ENCODE data around the gene POLR3H.

POLR3H gene

DNA sequence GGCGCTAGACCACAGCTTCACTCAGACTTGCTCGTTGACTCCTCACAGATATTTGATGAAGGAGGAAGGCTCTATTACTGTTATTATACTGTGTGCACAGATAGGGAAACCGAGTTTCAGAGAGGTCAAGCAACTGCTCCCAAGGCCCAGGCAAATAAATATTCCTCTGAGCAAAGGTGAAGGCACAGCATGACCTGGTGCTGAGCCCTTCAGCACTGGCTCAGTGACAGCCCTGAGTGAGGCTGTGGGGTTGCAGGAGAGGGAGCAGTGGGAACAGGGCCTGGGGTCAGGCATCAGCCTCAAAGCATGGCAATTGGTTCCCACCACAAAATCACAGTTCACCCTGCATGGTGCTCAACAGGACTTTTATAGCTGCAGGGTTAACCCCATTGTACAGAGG, 7.1 kb downstream of the POLR3H start:
- no peak for DNase-seq (ENCODE audit: low read depth, low spot score)

DNA sequence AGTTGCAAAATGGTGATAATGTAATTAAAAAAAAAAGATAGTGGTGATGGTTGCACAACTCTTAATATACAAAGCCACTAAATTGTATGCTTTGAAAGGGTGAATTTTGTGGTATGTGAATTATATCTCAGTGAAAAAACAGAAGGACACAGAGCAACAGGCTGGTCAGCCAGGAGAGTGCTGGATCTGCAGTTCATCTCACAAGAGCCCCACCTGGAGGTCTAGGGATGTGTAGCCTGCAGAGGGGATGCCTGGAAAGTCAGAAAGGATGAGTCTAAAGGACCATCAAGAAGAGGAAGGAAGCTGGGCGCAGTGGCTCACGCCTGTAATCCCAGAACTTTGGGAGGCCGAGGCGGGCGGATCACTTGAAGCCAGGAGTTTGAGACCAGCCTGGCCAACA, 9.0 kb downstream of the POLR3H start:
- DNase-seq (ENCODE audit: low read depth, low spot score) = peak; percentile 35

DNA sequence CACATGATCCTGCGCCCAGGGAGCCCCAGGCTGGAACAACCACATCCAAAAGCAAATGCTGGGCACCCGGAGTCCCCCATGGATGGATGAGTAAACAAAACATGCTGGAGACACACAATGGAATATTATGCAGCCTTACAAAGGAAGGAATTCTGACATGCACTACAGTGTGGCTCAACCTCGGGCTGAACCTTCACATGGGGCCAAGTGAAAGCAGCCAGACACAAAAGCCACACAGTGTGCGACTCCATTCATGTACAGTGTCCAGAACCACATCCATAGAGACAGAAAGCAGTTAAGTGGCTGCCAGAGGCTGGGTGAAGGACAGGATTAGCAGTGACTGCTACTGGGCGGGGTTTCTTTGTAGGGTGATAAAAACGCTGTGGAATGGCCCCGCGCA, 10.1 kb downstream of the POLR3H start:
- peak; percentile 30 for DNase-seq (ENCODE audit: low read depth, low spot score)

DNA sequence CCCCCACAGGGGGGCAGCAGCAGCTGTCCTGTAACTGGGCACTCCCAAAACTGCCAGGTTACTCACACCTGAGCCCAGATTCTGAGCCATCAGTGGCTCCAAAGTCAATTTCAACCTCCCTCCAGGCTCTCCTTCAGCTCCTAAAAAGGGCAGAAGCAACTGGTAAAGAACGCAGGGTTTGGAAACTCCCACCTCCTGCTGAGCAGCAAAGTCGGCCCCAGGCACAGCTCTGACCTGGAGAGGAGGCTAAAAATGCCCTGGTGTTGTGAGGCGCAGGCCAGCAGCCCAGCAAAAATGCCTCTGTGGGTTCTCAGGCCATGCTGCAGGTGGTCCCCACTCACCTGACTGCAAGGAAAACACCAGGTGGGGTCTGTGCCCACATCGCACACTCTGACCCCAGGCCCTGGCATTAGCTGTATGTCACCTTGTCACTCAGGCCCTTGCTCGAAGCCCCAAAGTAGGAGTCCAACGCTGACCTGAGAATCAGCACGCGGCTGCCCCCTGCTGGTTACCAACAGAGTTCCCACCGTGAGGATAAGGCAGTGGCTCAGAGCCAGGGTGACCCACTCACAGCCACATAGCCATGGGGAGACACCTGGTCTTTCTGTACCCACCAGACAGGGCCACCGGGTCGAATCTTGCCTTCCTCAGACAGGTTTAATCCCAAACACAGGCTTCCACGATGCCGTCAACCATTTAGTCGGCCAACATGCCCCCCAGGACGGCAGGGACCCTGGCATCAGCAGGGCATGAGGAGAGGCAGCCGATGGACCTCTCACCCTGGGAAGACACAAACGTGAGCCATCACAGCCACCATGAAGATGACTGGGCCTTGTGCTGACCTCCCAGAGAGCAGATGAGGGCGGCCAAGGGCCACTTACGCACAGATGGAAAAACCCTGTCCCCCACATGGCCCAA, 11.1 kb downstream of the POLR3H start:
- DNase-seq (ENCODE audit: low read depth, low spot score) = peak; percentile 82

DNA sequence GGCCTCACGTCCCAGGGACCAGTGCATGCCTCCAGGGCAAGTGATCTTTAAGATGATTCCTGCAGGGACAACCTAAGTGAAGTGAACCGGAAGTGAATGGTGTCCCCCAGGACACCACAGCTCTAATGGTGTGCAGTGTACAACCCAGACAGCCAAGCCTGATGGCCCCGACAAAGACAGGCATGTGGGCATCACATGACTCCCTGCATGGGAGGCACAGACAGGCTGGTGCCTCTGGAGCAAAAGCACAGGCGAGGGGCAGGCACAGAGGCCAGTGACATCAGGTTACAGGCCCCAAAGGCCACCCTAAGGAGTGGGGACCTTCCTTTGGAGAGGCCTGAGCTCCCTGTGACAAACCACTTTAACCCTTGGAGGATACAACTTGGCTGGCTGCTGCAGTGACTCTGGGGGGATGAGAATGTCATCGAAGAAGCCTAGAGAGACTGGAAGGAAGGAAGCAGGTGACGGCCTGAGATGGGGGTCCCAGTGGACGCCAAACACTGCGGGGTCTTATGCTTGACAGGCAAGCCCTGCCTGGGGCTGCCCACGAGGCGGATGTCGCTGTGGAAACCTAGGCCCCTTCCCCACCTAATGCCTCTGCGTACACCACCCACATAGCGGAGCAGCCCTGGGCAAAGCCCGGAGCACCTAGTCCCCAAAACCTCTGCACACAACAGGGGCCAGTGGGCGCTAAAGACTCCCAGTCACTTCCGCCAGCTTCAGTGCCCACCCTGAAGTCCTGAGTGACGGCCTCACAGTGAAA, 12.4 kb downstream of the POLR3H start:
- DNase-seq (ENCODE audit: low read depth, low spot score) = no peak

- DNase-seq (ENCODE audit: low read depth, low spot score) = no peak
Observed at GRCh38 chr22:41530890-41531714, 13.2 kb downstream of the POLR3H start.

- no peak for DNase-seq (ENCODE audit: low read depth, low spot score)
Observed at GRCh38 chr22:41528938-41529561, 15.2 kb downstream of the POLR3H start.

- no peak for DNase-seq (ENCODE audit: low read depth, low spot score)
Observed at GRCh38 chr22:41528132-41528766, 16.0 kb downstream of the POLR3H start.

DNA sequence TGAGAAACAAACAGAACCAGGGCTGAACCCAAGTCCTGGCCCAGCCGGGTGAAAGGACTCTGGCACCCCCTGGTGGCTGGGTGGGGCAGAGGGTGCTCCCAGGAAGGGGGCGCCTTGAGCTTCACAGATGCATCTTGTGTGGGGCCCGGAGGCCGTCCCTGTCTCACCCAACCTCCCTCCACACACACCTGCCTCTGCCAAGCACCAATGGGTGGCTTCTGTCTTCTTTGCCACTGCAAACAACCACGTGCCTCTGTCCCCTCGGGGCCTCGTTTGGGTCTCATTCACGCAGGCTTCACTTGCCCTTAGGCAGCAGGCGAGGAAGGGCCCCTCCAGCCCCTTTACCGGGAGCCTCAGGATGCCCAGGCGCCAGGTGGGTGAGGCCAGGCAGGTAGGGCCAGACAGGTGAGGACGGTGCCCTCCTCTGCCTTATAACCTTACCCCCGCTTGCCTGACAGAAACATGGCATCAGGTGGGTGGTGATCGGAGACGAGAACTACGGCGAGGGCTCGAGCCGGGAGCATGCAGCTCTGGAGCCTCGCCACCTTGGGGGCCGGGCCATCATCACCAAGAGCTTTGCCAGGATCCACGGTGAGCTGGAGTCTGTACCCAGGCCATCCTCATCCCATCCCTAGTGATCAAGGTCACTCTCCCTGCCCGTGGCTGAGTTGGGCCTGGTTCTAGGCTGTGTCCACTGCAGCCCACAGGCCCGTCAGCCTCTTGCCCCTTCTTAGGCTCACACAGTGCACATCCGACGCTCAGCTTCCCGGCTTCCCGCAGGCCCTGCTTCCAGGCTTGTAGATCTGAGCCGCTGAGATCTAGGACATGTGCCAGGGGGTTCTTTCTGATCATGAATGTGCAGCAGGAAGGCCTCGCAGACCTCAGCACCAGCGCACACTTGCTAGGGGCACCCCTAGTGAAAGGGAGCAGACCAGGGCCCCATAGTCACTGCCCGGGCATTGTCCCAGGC, 17.2 kb downstream of the POLR3H start:
- DNase-seq (ENCODE audit: low read depth, low spot score) = peak; percentile 38

- DNase-seq (ENCODE audit: low read depth, low spot score) = no peak
Observed at GRCh38 chr22:41526226-41526829, 17.9 kb downstream of the POLR3H start.

GRCh38 chr22:41525450-41526225, 18.6 kb downstream of the POLR3H start:
- DNase-seq (ENCODE audit: low read depth, low spot score) = no peak

DNA sequence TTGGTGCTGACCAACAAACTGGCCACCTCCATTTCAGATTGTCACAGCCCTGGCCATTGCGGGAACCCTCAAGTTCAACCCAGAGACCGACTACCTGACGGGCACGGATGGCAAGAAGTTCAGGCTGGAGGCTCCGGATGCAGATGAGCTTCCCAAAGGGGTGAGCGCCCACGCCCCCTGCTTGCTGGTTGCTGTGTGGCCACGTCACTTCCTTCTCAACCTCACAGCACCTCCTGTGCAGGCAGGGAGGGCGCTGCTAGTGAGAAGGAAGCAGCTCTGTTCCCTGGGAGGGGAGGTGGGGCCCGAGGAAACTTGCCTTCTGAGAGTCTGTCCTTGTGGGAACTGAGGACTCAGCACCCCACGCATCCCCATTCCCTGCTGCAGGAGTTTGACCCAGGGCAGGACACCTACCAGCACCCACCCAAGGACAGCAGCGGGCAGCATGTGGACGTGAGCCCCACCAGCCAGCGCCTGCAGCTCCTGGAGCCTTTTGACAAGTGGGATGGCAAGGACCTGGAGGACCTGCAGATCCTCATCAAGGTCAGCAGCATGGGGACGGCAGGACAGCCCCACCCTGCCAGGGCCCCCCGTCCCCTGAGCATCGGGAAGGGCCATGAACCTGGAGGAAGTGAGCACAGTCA, 19.3 kb downstream of the POLR3H start:
- no peak for DNase-seq (ENCODE audit: low read depth, low spot score)

DNA sequence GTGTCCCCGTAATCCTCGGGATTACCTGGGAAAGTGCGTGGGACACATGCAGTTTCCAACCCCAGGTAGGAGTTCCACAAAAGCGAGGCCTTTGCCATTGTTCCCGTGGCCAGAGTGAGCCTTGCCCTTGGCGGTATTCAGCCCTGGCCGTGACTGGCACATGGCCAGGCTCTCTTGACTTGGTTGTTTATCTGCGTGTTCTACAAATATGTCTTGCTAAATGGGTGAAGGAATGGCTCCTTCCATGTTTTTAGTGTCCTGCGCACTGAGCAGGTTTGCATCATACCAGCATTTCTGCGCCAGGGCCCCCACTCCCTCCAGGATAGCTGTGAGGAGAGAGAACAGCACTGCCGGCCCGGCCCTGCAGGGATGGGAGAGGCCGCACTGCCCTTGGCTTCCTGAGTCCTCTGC, 20.0 kb downstream of the POLR3H start:
- DNase-seq (ENCODE audit: low read depth, low spot score) = peak; percentile 41

DNA sequence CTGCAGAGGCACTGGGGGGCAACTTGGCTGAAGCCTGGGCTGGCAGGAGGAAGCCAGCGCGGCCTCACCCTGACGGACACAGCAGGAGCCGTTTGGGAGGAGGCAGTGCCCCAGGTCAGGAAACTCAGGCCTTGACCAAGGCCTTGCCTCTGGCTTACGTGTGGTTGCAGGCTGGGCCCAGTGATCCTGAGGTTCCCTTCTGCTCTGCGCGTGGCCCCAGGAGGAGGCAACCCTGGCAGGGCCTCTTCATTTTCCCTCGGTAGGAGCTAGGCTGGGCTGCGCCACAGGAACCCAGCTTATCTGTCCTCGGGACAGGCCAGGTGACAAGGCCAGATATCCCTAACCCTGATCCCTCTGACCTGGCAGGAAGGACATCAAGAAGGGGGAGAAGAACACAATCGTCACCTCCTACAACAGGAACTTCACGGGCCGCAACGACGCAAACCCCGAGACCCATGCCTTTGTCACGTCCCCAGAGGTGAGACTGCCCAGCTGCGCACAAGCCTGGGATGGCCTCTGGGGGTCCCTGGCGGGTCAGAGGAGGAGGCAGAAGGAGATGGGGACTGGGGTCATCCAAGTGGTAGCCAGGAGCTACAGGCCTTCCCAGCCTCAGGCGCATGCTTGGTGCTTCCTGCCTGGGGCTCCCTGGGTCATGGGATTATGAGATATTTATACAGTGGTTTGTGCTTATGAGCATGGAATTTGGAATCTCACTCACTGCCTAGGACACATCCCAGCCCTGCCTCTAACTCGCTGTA, 20.6 kb downstream of the POLR3H start:
- DNase-seq (ENCODE audit: low read depth, low spot score) = no peak

GRCh38 chr22:41522813-41523212, 21.5 kb downstream of the POLR3H start:
- DNase-seq (ENCODE audit: low read depth, low spot score) = no peak

DNA sequence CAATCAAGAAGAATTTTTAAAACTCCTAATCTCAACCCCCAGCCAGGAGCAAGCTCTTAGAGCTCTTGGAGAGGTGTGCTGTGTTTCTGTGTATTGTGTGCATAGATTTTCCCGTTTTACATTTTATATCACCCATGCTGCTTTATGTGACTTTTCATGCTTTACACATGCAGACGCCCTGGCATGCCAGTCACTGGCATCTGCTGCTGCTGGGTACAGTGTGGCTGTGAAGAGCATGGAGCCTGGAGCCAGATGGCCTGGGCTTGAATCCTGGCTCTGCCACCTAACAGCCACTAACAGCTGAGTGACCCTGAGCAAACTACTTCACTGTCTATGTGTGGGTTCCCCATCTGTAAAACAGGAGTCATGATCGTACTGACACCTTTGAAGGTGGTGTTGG, 23.1 kb downstream of the POLR3H start:
- no peak for DNase-seq (ENCODE audit: low read depth, low spot score)

DNA sequence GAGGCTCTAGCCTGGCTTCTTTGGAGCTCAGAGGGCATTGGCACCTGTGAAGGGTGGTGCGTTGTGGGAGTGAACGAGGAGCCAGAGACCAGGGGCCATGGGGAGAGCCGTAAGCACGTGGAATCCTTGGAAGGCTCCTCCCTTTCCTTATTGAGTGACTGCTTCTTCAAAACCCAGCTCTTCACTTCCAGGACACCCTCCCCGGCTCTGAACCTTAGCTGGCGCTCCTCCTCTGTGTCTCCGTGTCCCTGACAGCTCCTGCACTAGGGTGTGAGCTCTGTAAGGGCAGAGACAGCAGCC, 26.3 kb downstream of the POLR3H start:
- no peak for DNase-seq (ENCODE audit: low read depth, low spot score)
